Activated B cell treated with CpG ODN at 0.5 μM for 24 hours (primary cell): ENCODE results near the gene C1orf116. TPM values are rescaled to one million over a fixed set of nuclear protein-coding genes. Genes with fewer than 3 reads are reported as not detected.

Experiments used
- ATAC-seq: fragments of 200-7000 bp; cut with Tn5 transposase; one replicate; pipeline ENCODE4 v1.10.0; 2021; ENCODE audit warnings: low read depth, mild to moderate bottlenecking, moderate library complexity
- CTCF ChIA-PET: fragments of 350-600 bp; sonication (Branson Sonifier 250); formaldehyde crosslinking; loops from one replicate; lab custom pipeline; 2021; ENCODE audit warnings: antibody characterized with exemption; lab: Charles Lee
- POLR2A ChIA-PET: fragments of 350-600 bp; sonication (Branson Sonifier 250); formaldehyde crosslinking; loops from one replicate; lab custom pipeline; 2021; ENCODE audit warnings: antibody characterized with exemption; lab: Charles Lee
- DNase-seq: peaks from one replicate; pipeline ENCODE4 v3.0.0; 2022
- H3K27ac Mint-ChIP-seq: one replicate; pipeline ENCODE4 v1.8.0; 2020; ENCODE audit warnings: mixed read lengths
- H3K27me3 Mint-ChIP-seq: one replicate; pipeline ENCODE4 v1.8.0; 2021; ENCODE audit warnings: mixed read lengths
- H3K36me3 Mint-ChIP-seq: one replicate; pipeline ENCODE4 v1.8.0; 2021; ENCODE audit warnings: low read depth, mixed read lengths
- H3K4me1 Mint-ChIP-seq: one replicate; pipeline ENCODE4 v1.8.0; 2021; ENCODE audit warnings: mixed read lengths
- H3K4me3 Mint-ChIP-seq: one replicate; pipeline ENCODE4 v1.8.0; 2020; ENCODE audit warnings: mild to moderate bottlenecking, mixed read lengths
- H3K9me3 Mint-ChIP-seq: one replicate; pipeline ENCODE4 v1.8.0; 2020; ENCODE audit warnings: mixed read lengths
- CTCF ChIP-seq: fragments of 200-600 bp; IDR thresholded peaks from one replicate; pipeline ENCODE4 v1.8.0; 2022; ENCODE audit warnings: antibody characterized with exemption, mild to moderate bottlenecking
- intact Hi-C: fragments of 100-400 bp; cut with micrococcal nuclease; formaldehyde crosslinking; loops from one replicate; pipeline ENCODE4 v1.15.1; 2024
- total RNA-seq: library from RNA; stranded (reverse); gene quantifications from 2 replicates; pipeline ENCODE4 v1.2.3, GENCODE V29; 2022

C1orf116 gene
- total RNA-seq, 1 donor from 2014 or later: 0.09 TPM

GRCh38 chr1:206970446-206970845 is 62.1 kb downstream of the C1orf116 start, which contains the start of gene FCAMR:
TSS of gene FCAMR (minus strand) at chr1:206970460. CDS start at chr1:206970125, 335 bp downstream.
- ChIA-PET POLR2A (no interaction called here), CTCF (interaction anchor here (1.1 kb wide), 2 partner anchors 37 to 38 kb away, joined by 3 read pairs; no protein-coding TSS in a partner anchor)
- Mint-ChIP-seq H3K27me3 (peaks cover 2% of the 10 kb centered on the region), H3K9me3 (no peaks in the 10 kb centered on the region), H3K4me1 (peaks cover 20% of the 10 kb centered on the region), H3K4me3 (no peak within 1 kb of the TSS), H3K36me3 (no peaks in the 10 kb centered on the region), H3K27ac (no peak within 1 kb of the TSS)
- TF ChIP-seq CTCF: no peak
- intact Hi-C loops: no loop called here
- DNase-seq: no peak
- ATAC-seq: no peak

- no peaks in the 10 kb centered on the region for H3K36me3 Mint-ChIP-seq
- no peaks in the 10 kb centered on the region for H3K9me3 Mint-ChIP-seq
- peaks cover 20% of the 10 kb centered on the region for H3K4me1 Mint-ChIP-seq
- H3K27ac Mint-ChIP-seq: no peak overlapping the region
- peaks cover 2% of the 10 kb centered on the region for H3K27me3 Mint-ChIP-seq
- TF ChIP-seq CTCF: no peak
- POLR2A ChIA-PET: no interaction called here
- CTCF ChIA-PET: interaction anchor here (2.1 kb wide), 1 partner anchor 13 kb away, joined by 5 read pairs; no protein-coding TSS in a partner anchor
- intact Hi-C loops: no loop called here
- ATAC-seq (no peak), DNase-seq (no peak)
- no peak overlapping the region for H3K4me3 Mint-ChIP-seq
Observed at GRCh38 chr1:206969090-206969489, 63.5 kb downstream of the C1orf116 start.

Other genes starting within 250 kb of the C1orf116 start
- not detected in 2 replicates for gene IL20, start 167.1 kb downstream of the C1orf116 start, total RNA-seq
- not detected in 2 replicates for gene IL24, start 135.3 kb downstream of the C1orf116 start, total RNA-seq
- 134 and 146 TPM in 2 replicates for gene FCMR, start 110.8 kb downstream of the C1orf116 start, total RNA-seq
- gene PIGR, start 86.3 kb downstream of the C1orf116 start, total RNA-seq: 0.49 and 1.00 TPM in 2 replicates
- gene FCAMR, start 62.3 kb downstream of the C1orf116 start, total RNA-seq: not detected in 2 replicates
- gene YOD1, start 18.5 kb upstream of the C1orf116 start, total RNA-seq: 9.1 and 10.8 TPM in 2 replicates
- 7.6 and 10.1 TPM in 2 replicates for gene PFKFB2, start 20.5 kb upstream of the C1orf116 start, total RNA-seq
- 0.17 and 0.47 TPM in 2 replicates for gene C4BPB, start 56.1 kb upstream of the C1orf116 start, total RNA-seq
- gene C4BPA, start 71.5 kb upstream of the C1orf116 start, total RNA-seq: not detected in 2 replicates